WTC11 (cell line): Measurements from ENCODE around the gene ATP6V1D. TPM values are rescaled to one million over a fixed set of nuclear protein-coding genes. Genes with fewer than 3 reads are reported as not detected.

Experiments
- ATAC-seq: fragments of 200-7000 bp; cut with Tn5 transposase; 2 replicates; pipeline ENCODE4 v1.10.0; 2021; ENCODE audit warnings: mild to moderate bottlenecking, moderate library complexity
- CTCF ChIA-PET: fragments of 300-600 bp; sonication (Branson Sonifier 250); formaldehyde crosslinking; loops from one replicate; lab custom pipeline; 2021; ENCODE audit warnings: antibody characterized with exemption; lab: Charles Lee
- POLR2A ChIA-PET: fragments of 350-600 bp; sonication (Branson Sonifier 250); formaldehyde crosslinking; loops from one replicate; lab custom pipeline; 2021; ENCODE audit warnings: antibody characterized with exemption; lab: Charles Lee
- DNase-seq: peaks from one replicate; pipeline ENCODE4 v3.0.0; 2021; ENCODE audit warnings: low spot score
- H3K27ac Mint-ChIP-seq: 2 replicates; pipeline ENCODE4 v1.8.0; 2021; ENCODE audit warnings: mixed read lengths
- H3K27me3 Mint-ChIP-seq: 2 replicates; pipeline ENCODE4 v1.8.0; 2021; ENCODE audit warnings: low read depth, mild to moderate bottlenecking, moderate library complexity, mixed read lengths
- H3K36me3 Mint-ChIP-seq: 2 replicates; pipeline ENCODE4 v1.8.0; 2021; ENCODE audit warnings: mixed read lengths
- H3K4me1 Mint-ChIP-seq: 2 replicates; pipeline ENCODE4 v1.8.0; 2022; ENCODE audit warnings: mixed read lengths
- H3K4me3 Mint-ChIP-seq: 2 replicates; pipeline ENCODE4 v1.8.0; 2021; ENCODE audit warnings: mild to moderate bottlenecking, moderate library complexity, mixed read lengths
- H3K9me3 Mint-ChIP-seq: 2 replicates; pipeline ENCODE4 v1.8.0; 2021; ENCODE audit warnings: mixed read lengths
- ATF1 ChIP-seq: sonication (generic); formaldehyde crosslinking; IDR thresholded peaks from 2 replicates; pipeline ENCODE4 v1.8.1; 2023; ENCODE audit warnings: mild to moderate bottlenecking, moderate library complexity, missing genetic modification reagents
- ATF3 ChIP-seq: sonication (generic); formaldehyde crosslinking; conservative IDR thresholded peaks from 2 replicates; pipeline ENCODE4 v1.8.1; 2022; ENCODE audit warnings: mild to moderate bottlenecking, missing genetic modification reagents
- FOXP1 ChIP-seq: sonication (generic); formaldehyde crosslinking; IDR thresholded peaks from 2 replicates; pipeline ENCODE4 v1.8.0; 2022; ENCODE audit warnings: missing genetic modification reagents, mild to moderate bottlenecking, moderate library complexity, borderline replicate concordance
- HMGXB4 ChIP-seq: sonication (generic); formaldehyde crosslinking; IDR thresholded peaks from 2 replicates; pipeline ENCODE4 v1.8.1; 2023; ENCODE audit warnings: mild to moderate bottlenecking, moderate library complexity, missing genetic modification reagents
- JUN ChIP-seq: sonication (generic); formaldehyde crosslinking; IDR thresholded peaks from 2 replicates; pipeline ENCODE4 v1.8.0; 2023; ENCODE audit warnings: mild to moderate bottlenecking, missing genetic modification reagents
- KAT7 ChIP-seq: sonication (generic); formaldehyde crosslinking; IDR thresholded peaks from 2 replicates; pipeline ENCODE4 v1.8.1; 2023; ENCODE audit warnings: missing genetic modification reagents, mild to moderate bottlenecking, borderline replicate concordance
- MXD4 ChIP-seq: fragments of 250-450 bp; sonication (Bioruptor Pico); IDR thresholded peaks from 2 replicates; pipeline ENCODE4 v1.8.0; 2021; ENCODE audit warnings: mild to moderate bottlenecking, moderate library complexity, borderline replicate concordance
- NFATC4 ChIP-seq: fragments of 250-450 bp; sonication (Bioruptor Pico); IDR thresholded peaks from 2 replicates; pipeline ENCODE4 v1.9.0; 2021; ENCODE audit warnings: mild to moderate bottlenecking
- NR2C2 ChIP-seq: sonication (generic); formaldehyde crosslinking; IDR thresholded peaks from 2 replicates; pipeline ENCODE4 v1.8.0; 2022; ENCODE audit warnings: mild to moderate bottlenecking, missing genetic modification reagents
- STAT6 ChIP-seq: sonication (generic); formaldehyde crosslinking; conservative IDR thresholded peaks from 2 replicates; pipeline ENCODE4 v1.8.1; 2023; ENCODE audit warnings: mild to moderate bottlenecking, low read depth, missing genetic modification reagents, moderate library complexity
- USF1 ChIP-seq: sonication (generic); formaldehyde crosslinking; IDR thresholded peaks from 2 replicates; pipeline ENCODE4 v1.8.0; 2022; ENCODE audit warnings: mild to moderate bottlenecking, missing genetic modification reagents
- ZNF121 ChIP-seq: sonication (generic); formaldehyde crosslinking; IDR thresholded peaks from 2 replicates; pipeline ENCODE4 v1.8.0; 2023; ENCODE audit warnings: missing genetic modification reagents
- ZNF416 ChIP-seq: fragments of 250-450 bp; sonication (Bioruptor Pico); IDR thresholded peaks from 2 replicates; pipeline ENCODE4 v1.9.0; 2021; ENCODE audit warnings: mild to moderate bottlenecking, inconsistent platforms
- total RNA-seq: library from RNA; stranded (reverse); gene quantifications from 3 replicates; pipeline ENCODE4 v1.2.3, GENCODE V29; 2021
- TF ChIP-seq, protein P1 (sequence below): sonication (generic); formaldehyde crosslinking; IDR thresholded peaks from 2 replicates; pipeline ENCODE4 v1.8.1; 2022; ENCODE audit warnings: mild to moderate bottlenecking, moderate library complexity, missing genetic modification reagents
- TF ChIP-seq, protein P2 (sequence below): sonication (generic); formaldehyde crosslinking; IDR thresholded peaks from 2 replicates; pipeline ENCODE4 v1.8.0; 2022; ENCODE audit warnings: mild to moderate bottlenecking, missing genetic modification reagents

Gene ATP6V1D
- total RNA-seq, 1 experiment from 2014 or later: 54.0 TPM

- TF ChIP-seq, protein P1, sequence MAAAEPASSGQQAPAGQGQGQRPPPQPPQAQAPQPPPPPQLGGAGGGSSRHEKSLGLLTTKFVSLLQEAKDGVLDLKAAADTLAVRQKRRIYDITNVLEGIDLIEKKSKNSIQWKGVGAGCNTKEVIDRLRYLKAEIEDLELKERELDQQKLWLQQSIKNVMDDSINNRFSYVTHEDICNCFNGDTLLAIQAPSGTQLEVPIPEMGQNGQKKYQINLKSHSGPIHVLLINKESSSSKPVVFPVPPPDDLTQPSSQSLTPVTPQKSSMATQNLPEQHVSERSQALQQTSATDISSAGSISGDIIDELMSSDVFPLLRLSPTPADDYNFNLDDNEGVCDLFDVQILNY (CRISPR knock-in tag): no peak
- TF ChIP-seq ATF3 (CRISPR knock-in tag): no peak
- TF ChIP-seq KAT7 (CRISPR knock-in tag): no peak
Measured at GRCh38 chr14:67317822-67318221, 41.8 kb downstream of the ATP6V1D start (continued).

GRCh38 chr14:67313153-67313552 is 46.5 kb downstream of the ATP6V1D start:
- H3K27me3 Mint-ChIP-seq: no peaks in the 10 kb centered on the region
- H3K27ac Mint-ChIP-seq: no peak overlapping the region
- TF ChIP-seq FOXP1 (CRISPR knock-in tag): no peak
- no peak for TF ChIP-seq USF1 (CRISPR knock-in tag)
- no peak for TF ChIP-seq ZNF121 (CRISPR knock-in tag)
- TF ChIP-seq, protein P2, sequence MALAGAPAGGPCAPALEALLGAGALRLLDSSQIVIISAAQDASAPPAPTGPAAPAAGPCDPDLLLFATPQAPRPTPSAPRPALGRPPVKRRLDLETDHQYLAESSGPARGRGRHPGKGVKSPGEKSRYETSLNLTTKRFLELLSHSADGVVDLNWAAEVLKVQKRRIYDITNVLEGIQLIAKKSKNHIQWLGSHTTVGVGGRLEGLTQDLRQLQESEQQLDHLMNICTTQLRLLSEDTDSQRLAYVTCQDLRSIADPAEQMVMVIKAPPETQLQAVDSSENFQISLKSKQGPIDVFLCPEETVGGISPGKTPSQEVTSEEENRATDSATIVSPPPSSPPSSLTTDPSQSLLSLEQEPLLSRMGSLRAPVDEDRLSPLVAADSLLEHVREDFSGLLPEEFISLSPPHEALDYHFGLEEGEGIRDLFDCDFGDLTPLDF (CRISPR knock-in tag): no peak
- TF ChIP-seq, all 79 proteins: peak for 0
- CTCF ChIA-PET: no interaction called here
- no peaks in the 10 kb centered on the region for H3K4me1 Mint-ChIP-seq
- POLR2A ChIA-PET: no interaction called here
- DNase-seq (no peak), ATAC-seq (no peak)
- no peaks in the 10 kb centered on the region for H3K9me3 Mint-ChIP-seq
- no peak overlapping the region for H3K4me3 Mint-ChIP-seq
- H3K36me3 Mint-ChIP-seq: no peaks in the 10 kb centered on the region

- POLR2A ChIA-PET: interaction anchor here (0.6 kb wide), 1 partner anchor 550 kb away, joined by 3 read pairs; no protein-coding TSS in a partner anchor
- Mint-ChIP-seq H3K36me3 (no peaks in the 10 kb centered on the region), H3K27ac (no peak overlapping the region), H3K4me1 (no peaks in the 10 kb centered on the region)
- TF ChIP-seq NFATC4 (CRISPR knock-in tag) (no peak), NR2C2 (CRISPR knock-in tag) (no peak), STAT6 (no peak), HMGXB4 (no peak), ZNF416 (CRISPR knock-in tag) (no peak), MXD4 (CRISPR knock-in tag) (no peak), ZNF121 (CRISPR knock-in tag) (no peak), ATF1 (CRISPR knock-in tag) (no peak), JUN (CRISPR knock-in tag) (no peak)
- TF ChIP-seq, all 79 proteins: peak for 0
- H3K27me3 Mint-ChIP-seq: no peaks in the 10 kb centered on the region
- no peaks in the 10 kb centered on the region for H3K9me3 Mint-ChIP-seq
- CTCF ChIA-PET: no interaction called here
- no peak for DNase-seq
- ATAC-seq: no peak
- H3K4me3 Mint-ChIP-seq: no peak overlapping the region
Measured at GRCh38 chr14:67311868-67312267, 47.7 kb downstream of the ATP6V1D start.

Other genes with a start within 250 kb of the ATP6V1D start
- gene GARIN2, start 170.4 kb downstream of the ATP6V1D start, total RNA-seq: not detected in 3 replicates
- 18.0 to 21.7 TPM (median 21.0 TPM) in 3 replicates for gene PALS1, start 118.4 kb downstream of the ATP6V1D start, total RNA-seq
- gene EIF2S1, start 524 bp upstream of the ATP6V1D start, total RNA-seq: 123 to 137 TPM (median 125 TPM) in 3 replicates
- gene PLEK2, start 52.4 kb upstream of the ATP6V1D start, total RNA-seq: 1.2 to 1.4 TPM (median 1.3 TPM) in 3 replicates
- 0.69 to 0.90 TPM (median 0.87 TPM) in 3 replicates for gene TMEM229B, start 128.9 kb upstream of the ATP6V1D start, total RNA-seq
- gene PLEKHH1, start 173.5 kb upstream of the ATP6V1D start, total RNA-seq: 45.4 to 49.8 TPM (median 48.3 TPM) in 3 replicates
- gene PIGH, start 240.5 kb upstream of the ATP6V1D start, total RNA-seq: 6.6 to 7.8 TPM (median 6.8 TPM) in 3 replicates